Psoas muscle (tissue), 8 donors: Measurements from ENCODE around the gene SAMD4B. TPM values are rescaled to one million over a fixed set of nuclear protein-coding genes. Genes with fewer than 3 reads are reported as not detected.

ENCODE experiments used
- ATAC-seq, 4 donors: fragments of 200-7000 bp; cut with Tn5 transposase; one replicate each; pipeline ENCODE4 v1.9.1; 2020; ENCODE audit warnings: moderate library complexity in 3 of 4, mild to moderate bottlenecking in 2 of 4
- DNase-seq, 2 donors: peaks; one replicate each; pipeline ENCODE4 v3.0.0-alpha.2; 2020
- H3K27ac ChIP-seq: fragments of 200-600 bp; one replicate; pipeline ENCODE4 v1.8.0; 2022
- H3K27me3 ChIP-seq, 3 donors: fragments of 200-600 bp in 1 of 3; one replicate each; pipeline versions ENCODE4 v1.6.1 to v1.8.0; 2013 to 2022; ENCODE audit warnings: low read length in 2 of 3, mild to moderate bottlenecking in 2 of 3, moderate library complexity in 1 of 3; ENCODE audit not compliant: insufficient read depth in 3 of 3
- H3K36me3 ChIP-seq, 2 donors: fragments of 200-600 bp in 1 of 2; one replicate each; pipeline versions ENCODE4 v1.6.1 to v1.8.0; 2013 to 2022; ENCODE audit warnings: low read depth in 1 of 2, mild to moderate bottlenecking in 1 of 2, moderate library complexity in 1 of 2; ENCODE audit not compliant: insufficient read depth in 1 of 2
- H3K4me1 ChIP-seq: fragments of 200-600 bp; one replicate; pipeline ENCODE4 v1.8.0; 2022
- H3K4me3 ChIP-seq: fragments of 200-600 bp; one replicate; pipeline ENCODE4 v1.8.0; 2022; ENCODE audit warnings: mild to moderate bottlenecking
- H3K9me3 ChIP-seq: fragments of 200-600 bp; one replicate; pipeline ENCODE4 v1.8.0; 2022
- CTCF ChIP-seq: fragments of 200-600 bp; IDR thresholded peaks from one replicate; pipeline ENCODE4 v1.8.0; 2022; ENCODE audit warnings: antibody characterized with exemption
- WGBS, 3 donors: extraction: QIAGEN DNeasy Blood & Tissue Kit; methylation state at CpG; one replicate each; pipeline versions ENCODE4 v1.1.6 to v1.1.7; 2013; 5-methylcytosine and 5-hydroxymethylcytosine counted together
- intact Hi-C, 2 donors: fragments of 100-400 bp; cut with DNase I; formaldehyde crosslinking; loops; one replicate each; pipeline versions ENCODE4 v1.11.0 to v1.14.2; 2022
- polyA plus RNA-seq, 3 donors: library from polyadenylated mRNA; stranded (reverse); fragments of 200-250 nt; gene quantifications; one replicate each; pipeline ENCODE4 v1.2.3, GENCODE V29; 2013
- total RNA-seq, 4 donors: library from RNA; stranded (reverse); fragmentation: NEBNext Ultra II Directional in 2 of 4; extraction: Animal tissue kit (Norgen Biotek cat#: 25700) in 2 of 4; gene quantifications; one replicate each; pipeline versions ENCODE4 v1.2.1 to v1.2.4, GENCODE V29; 2021 to 2023
- donor health status: healthy with polysubstance abuse.
- donor health status: DM: no; HTN: no; CAD: no; lungs with moderate emphysema.
- donor health status: Bipolar disorder and iron deficiency.
- donor health status: healthy.
- donor health status: DM: yes; HTN: yes; CAD: no.
- donor health status: DM: no; HTN: no; CAD: no.
- donor health status: DM: no; HTN: no; CAD: no.
- donor health status: DM: yes; HTN: yes; CAD: no.

Gene SAMD4B
- total and polyA plus RNA-seq, 7 donors = 34.7 to 97.5 (median 58.4) TPM

DNA sequence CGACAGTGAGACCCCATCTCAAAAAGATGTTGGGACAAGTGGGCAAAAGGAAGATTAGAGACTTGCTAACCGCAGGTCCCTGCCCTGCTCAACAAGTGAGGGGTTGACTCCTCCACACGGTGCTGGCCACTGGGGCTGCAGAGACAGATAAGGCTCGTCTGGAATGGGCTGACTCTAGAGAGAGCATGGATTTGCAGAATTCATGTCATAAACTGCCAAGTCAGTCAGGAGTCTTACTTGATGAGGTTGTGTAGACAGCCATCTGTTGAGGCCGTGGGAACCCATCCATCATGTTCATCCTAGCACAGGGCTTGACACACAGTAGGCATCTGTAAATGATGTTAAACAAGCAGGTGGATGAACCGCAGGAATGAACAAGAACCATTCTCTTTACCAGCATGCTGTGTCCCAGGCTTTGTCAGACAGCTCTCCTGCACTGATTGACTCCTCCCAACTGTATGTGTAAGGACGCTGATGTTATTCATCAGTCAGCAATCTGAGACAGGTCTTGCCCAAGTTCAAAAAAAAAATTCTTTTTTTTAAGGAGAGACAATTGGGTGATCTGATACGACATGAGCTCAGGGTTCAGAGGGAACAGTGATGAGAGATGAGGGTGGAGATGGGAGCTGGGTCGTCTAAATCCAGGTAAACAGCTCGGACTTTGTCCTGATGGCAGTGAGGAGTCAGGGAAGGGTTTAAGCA, 39.8 kb downstream of the SAMD4B start:
- peaks cover 22 to 100% of the 10 kb centered on the region in 2 donors for H3K36me3 ChIP-seq
- intact Hi-C loops = loop anchor here in 1 of 2 donors (5.0 kb wide), 1 partner anchor 35 kb away; no protein-coding TSS in a partner anchor
- no peaks in the 10 kb centered on the region for H3K4me1 ChIP-seq
- no peaks in the 10 kb centered on the region for H3K27me3 ChIP-seq
- 71 to 84% (median 73%) methylated on average over 10 of the region's 10 CpGs for WGBS, 3 donors
- DNase-seq = no peak
- H3K27ac ChIP-seq = no peak overlapping the region
- no peak for TF ChIP-seq CTCF
- ATAC-seq = peak in 1 of 4 donors; percentile 10
- H3K9me3 ChIP-seq = no peaks in the 10 kb centered on the region
- no peak overlapping the region for H3K4me3 ChIP-seq

DNA sequence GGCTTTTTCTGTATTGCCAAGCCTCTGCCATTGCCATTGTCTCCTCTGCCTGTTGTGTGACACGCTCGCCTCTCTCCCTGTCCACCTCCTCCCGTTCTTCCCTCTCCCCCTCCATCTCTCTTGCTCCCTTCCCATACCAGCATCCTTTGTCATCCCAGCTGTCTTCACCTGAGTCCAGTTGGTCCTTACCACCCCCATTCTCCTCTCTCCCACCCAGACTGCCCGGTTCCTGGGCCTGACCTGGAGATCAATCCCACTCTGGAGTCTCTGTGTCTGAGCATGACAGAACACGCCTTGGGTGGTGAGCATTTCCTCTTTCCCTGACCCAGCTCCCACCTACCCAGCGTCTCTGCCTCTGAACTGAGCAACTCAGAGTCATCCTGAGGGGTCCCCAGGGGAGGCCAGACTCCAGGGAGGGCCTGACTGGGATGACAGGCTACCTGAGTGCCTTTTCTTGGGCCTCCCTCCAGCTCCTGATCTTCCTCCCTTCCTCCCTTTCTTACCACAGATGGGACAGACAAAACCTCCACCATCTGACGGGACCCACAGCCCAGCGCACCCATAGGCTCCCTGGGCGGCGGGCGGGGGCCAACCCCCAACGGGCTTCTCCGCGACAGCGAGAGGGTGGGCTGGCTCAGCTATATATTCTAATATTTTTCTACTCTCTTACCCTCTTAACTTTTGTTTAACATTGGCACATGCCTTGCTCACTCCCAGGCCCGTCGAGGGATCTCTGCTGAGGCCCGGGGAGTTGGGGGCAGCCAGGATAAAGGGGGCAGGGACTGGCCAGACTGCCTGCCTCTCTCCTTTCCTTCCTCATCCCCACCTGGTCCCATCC, 41.0 kb downstream of the SAMD4B start:
- WGBS, 3 donors = 87 to 92% (median 88%) methylated on average over 18 of the region's 18 CpGs
- Histone ChIP-seq H3K4me3 (no peak overlapping the region), H3K36me3 (peaks cover 20 to 100% of the 10 kb centered on the region in 2 donors), H3K9me3 (no peaks in the 10 kb centered on the region), H3K4me1 (no peaks in the 10 kb centered on the region), H3K27me3 (no peaks in the 10 kb centered on the region), H3K27ac (no peak overlapping the region)
- no peak for TF ChIP-seq CTCF
- DNase-seq = peak in 1 of 2 donors; percentile 30
- intact Hi-C loops = loop anchor here in 1 of 2 donors (5.0 kb wide), 1 partner anchor 34 kb away; no protein-coding TSS in a partner anchor
- no peak for ATAC-seq

- intact Hi-C loops = loop anchor here in 1 of 2 donors (5.0 kb wide), 1 partner anchor 32 kb away; no protein-coding TSS in a partner anchor
- WGBS, 3 donors = 65% methylated on average over 9 of the region's 9 CpGs
- no peaks in the 10 kb centered on the region for H3K27me3 ChIP-seq
- no peak for DNase-seq
- ATAC-seq = peak in 2 of 4 donors; percentile 11 to 27
- no peak for TF ChIP-seq CTCF
- peaks cover 2% of the 10 kb centered on the region for H3K4me1 ChIP-seq
- H3K36me3 ChIP-seq = peaks cover 14 to 100% of the 10 kb centered on the region in 2 donors
- no peaks in the 10 kb centered on the region for H3K9me3 ChIP-seq
- no peak overlapping the region for H3K27ac ChIP-seq
- no peak overlapping the region for H3K4me3 ChIP-seq
Observed at GRCh38 chr19:39384839-39385568, 42.8 kb downstream of the SAMD4B start.

DNA sequence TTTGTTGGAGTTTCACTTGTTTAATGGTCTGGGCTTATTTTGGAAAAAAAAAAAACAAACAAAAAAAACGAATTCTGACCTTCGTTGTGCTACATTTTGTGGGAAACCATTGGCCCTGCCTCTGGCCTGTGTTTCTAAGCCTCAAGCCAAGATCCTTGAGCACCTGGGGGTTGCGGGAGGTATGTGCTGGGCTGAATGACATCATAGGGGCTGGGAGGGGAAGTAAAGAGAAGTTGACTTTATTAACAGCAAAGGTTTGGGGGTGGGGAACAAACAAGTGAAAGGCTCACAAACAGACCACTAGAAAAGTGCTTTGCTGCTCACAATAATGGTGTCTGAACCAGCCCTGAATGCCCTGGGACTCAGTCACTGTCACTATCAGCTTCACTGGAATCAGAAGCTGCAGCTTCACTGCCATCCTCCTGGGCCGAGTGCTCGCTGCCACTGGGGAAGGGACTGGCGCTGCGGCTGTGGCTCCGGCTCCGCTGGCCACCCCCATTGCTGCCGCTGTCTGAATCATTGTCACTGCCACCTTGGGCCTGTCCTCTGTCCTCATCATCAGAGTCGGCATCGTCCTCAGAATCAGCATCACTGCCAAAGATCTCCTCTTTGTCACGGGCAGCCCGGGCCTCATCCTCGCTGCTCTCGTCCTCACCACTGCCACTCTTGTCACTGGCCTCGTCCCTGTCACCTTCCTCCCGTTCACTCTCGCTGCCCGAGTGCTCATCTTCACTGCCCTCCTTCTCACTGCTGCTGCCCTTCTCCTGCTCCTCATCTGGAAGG, 43.6 kb downstream of the SAMD4B start:
- ATAC-seq (no peak), DNase-seq (no peak)
- intact Hi-C loops = no loop called here
- Histone ChIP-seq H3K4me3 (no peak overlapping the region), H3K36me3 (peaks cover 9 to 92% of the 10 kb centered on the region in 2 donors), H3K4me1 (peaks cover 5% of the 10 kb centered on the region), H3K27ac (no peak overlapping the region), H3K27me3 (no peaks in the 10 kb centered on the region), H3K9me3 (no peaks in the 10 kb centered on the region)
- TF ChIP-seq CTCF = no peak
- 68 to 82% (median 72%) methylated on average over 20 of the region's 20 CpGs for WGBS, 3 donors
